Stimulated activated CD8-positive, alpha-beta memory T cell treated with anti-CD3 and anti-CD28 coated beads, Interleukin-4, amount 100 ng/mL, for 48 hours (primary cell): Measurements from ENCODE around the gene RALGAPA1.
"Not testable (repeated sequence)": the region's sequence is repeated elsewhere in the genome, so short reads cannot be mapped to it uniquely, and the experiment has no call there.

Experiments
- DNase-seq: peaks from one replicate; pipeline ENCODE4 v3.0.0-alpha.2; 2020

Gene RALGAPA1

DNA sequence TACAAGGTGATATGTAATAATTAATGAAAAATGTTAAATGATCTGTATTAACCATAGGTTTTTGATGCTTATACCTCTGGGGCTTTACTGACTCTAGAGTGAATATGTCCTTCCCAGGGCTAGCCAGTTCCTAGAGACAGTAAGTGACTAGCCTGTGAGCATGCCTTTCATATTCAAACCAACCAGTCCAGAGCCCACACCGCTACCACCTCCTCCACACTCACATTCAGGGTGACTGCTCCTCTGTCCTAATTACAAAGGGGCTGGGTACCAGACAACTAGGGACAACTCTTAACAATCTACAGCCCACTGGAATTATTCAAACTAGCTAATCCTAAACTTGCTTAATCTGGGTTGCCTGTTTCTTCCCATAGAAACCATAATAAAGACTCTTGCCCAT, 49.0 kb downstream of the RALGAPA1 start:
- DNase-seq: no peak

DNA sequence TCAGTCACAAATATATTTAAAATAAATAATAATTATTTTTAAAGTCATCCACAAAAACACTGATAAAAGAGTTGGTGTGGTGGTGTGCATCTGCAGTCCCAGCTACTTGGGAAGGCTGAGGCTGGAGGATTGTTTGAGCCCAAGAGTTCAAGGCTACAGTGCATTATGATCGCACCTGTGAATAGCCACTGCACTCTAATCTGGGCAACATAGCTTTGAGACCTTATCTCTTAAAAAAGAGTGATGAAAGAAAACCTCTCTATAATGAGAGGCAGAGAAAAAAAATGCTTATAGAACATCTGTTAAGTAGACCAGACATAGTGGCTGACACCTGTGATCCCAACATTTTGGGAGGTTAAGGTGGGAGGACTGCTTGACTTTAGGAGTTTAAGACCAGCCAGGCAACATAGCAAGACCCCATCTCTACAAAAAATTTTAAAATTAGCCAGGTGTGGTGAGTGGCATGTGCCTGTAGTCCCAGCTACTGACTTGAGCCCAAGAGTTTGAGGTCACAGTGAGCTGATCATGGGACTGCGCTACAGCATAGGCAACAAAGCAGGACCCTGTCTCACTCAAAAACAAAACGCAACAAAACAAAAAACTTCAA, 50.5 kb downstream of the RALGAPA1 start:
- no peak for DNase-seq

DNA sequence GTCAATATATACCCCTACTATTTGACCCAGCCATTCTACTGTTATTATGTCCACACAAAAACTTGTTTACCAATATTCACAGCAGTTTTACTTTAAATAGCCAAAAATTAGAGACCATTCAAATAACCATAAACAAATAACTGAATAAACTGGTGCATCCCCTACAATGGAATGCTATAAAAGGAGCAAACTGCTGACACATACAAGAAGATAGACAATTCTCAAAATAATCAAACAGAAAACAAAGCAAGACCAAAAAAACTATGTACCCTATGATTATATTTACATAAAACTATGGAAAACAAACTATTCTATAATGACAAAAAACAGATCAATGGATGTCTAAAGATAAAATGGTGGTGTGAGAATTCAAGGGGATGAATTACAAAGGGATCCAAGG, 54.4 kb downstream of the RALGAPA1 start:
- no peak for DNase-seq

DNA sequence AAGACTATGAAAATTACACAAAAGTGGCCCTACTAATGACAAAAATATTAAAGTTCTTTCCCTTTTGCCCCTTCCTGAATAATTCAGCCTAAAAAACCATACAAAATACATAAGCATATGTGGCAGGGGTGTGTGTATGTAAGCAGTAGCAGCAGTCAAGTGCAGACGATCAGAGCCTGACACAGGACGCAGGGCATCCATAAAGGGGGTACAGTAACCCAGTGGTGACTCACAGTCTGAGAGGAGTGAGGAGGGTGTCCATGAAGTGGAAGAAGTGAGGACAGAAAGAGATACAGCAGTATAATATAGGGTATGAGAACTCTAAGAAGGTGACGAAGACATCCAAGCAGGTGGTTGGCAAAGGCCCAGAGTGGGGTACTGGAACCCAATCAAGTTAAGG, 56.7 kb downstream of the RALGAPA1 start:
- DNase-seq: no peak

DNA sequence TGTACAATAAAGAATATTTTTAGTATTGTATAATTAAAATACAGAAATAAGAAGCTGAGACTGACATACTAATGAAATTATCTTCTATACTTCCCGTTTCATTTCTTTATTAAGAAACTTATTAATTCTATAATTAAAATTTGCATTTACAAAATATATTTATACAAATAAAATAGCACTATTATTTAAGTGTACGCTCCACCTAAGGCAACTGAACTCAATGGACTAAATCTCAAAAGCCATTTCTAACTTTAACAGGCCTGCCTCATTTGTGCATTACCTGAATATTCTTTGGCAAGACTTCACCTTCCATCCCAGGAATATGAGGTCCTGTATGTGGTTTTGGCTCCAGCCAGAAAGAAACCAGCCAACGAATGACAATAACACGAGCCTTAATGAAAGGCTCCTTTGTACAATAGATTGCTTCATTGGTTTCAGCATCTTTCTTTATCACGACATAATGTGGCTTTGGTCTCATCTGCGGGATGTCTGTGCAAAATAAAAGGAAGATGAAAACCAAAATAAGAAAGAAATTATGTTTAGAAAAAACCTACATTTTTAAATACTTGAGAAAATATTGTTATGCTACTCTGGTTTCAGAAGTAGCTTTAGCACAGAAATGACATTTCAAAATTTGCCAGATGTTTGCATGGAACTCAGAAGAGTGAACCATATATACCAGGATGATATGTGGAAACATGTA, 58.7 kb downstream of the RALGAPA1 start:
- no peak for DNase-seq

DNA sequence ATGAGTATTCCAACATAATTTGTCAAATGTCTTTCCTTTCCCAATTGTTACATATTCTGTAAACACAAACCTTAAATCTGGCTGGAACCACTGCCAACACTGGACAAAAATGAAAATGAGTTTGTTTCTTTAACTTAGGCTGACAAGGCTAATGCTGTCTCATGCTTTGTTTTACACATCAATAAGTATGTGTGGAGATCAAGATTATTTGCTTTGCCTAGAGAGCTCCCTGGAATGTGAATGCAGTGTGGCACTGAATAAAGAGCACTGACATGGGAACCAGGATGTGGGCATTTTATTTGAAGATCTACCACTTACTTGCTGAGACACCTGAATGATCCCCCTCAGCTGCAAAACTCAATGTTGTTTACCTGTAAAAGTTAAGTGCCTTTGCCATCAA, 61.7 kb downstream of the RALGAPA1 start:
- no peak for DNase-seq

DNA sequence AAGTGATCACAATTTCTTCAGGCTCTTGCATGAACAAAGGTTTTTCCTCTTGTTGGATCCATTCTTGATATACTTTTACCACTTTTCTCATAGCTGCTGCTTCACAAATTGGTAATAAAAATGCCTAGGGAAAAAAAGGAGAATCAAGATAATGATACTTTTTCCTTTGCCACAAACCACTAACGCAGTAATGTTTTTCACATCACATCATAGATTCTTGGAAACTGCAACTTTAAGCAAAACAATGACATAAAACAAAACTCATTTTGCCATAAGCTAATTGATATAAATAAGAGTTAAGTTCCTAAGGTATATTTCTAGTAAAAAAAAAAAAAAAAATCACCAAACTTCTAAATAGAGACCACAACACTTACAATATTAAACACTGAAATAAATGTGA, 66.7 kb downstream of the RALGAPA1 start:
- no peak for DNase-seq

DNA sequence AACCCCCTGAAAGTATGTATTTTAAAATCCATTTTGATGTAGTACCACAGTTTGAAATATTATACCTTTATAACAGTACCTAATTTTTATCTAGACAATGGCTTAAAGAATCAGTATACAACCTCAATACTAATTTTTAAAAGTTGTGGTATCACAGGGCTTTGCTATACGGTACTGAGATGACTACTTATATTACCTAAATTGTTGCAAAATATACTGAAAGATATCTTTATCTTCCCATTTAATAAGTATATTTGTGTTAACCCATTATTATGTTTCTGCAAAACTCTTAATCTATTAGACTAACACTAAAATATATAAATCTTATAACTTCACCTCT, 67.1 kb downstream of the RALGAPA1 start:
- no peak for DNase-seq

DNA sequence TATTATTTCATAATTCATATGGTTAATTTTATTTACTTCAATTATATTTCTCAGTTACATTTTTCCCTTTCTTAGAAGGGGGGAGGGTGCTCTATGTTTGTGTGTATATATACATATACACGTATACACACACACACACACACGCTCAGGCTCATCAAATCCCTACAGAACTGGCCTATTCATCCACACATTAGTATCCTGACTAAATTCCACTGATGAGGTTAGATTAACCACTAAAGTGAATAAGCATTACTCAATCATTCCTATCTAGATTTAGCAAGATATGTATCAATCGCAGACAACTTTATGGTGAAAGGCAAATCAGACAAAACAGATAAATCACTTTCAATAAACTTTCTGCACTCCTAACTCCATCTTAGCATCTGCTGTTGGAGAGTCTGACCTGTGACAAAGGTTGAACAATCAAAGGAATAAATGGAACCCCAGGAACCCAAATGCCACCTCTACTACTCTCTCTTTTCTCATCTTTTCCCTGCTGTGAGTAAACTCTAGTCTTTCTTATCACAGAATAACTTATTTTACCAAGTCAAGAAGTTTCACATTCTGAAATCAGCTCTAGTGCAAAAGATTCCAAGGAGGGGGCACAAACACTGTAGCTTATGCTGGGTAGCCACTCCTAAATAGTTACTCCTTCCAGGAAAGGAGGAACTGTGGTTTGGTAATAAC, 67.6 kb downstream of the RALGAPA1 start:
- DNase-seq: no peak

DNA sequence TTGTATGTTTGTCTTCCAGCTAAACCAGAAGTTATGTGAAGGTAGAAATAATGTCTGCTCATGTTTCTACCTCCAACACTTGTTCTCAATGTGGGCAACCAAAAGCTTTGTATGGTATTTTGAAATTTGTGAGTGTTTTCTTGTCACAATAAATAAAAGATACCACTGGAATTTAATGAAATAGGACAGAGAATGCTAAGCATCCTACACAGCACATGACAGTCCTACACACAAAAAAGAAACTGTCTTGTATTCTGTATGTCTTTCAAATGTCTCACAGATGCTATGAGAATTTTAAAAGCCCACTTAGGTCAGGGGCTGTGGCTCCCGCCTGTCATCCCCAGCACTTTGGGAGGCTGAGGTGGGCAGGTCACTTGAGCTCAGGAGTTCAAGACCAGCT, 68.9 kb downstream of the RALGAPA1 start:
- no peak for DNase-seq

DNA sequence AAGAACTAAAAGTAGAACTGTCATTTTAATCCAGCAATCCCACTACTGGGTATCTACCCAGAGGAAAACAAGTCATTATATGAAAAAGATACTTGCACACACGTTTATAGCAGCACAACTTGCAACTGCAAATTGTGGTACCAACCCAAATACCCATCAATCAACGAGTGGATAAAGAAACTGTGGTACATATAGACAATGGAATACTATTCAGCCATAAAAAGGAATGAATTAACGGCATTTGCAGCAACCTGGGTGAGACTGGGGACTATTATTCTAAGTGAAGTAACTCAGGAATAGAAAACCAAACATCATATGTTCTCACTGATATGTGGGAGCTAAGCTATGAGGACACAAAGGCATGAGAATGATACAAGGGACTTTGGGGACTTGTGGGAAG, 73.9 kb downstream of the RALGAPA1 start:
- DNase-seq: not testable (repeated sequence)

DNA sequence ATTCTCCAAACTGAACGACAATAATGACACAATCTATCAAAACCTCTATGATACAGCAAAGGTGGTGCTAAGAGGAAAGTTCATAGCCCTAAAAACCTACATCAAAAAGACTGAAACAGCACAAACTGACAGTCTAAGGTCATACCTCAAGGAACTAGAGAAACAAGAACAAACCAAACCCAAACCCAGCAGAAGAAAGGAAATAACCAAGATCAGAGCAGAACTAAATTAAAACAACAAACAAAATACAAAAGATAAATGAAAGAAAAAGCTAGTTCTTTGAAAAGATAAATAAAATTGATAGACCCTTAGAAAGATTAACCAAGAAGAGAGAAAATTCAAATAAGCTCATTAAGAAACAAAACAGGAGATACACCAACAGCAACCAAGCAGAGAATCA, 75.6 kb downstream of the RALGAPA1 start:
- not testable (repeated sequence) for DNase-seq

DNA sequence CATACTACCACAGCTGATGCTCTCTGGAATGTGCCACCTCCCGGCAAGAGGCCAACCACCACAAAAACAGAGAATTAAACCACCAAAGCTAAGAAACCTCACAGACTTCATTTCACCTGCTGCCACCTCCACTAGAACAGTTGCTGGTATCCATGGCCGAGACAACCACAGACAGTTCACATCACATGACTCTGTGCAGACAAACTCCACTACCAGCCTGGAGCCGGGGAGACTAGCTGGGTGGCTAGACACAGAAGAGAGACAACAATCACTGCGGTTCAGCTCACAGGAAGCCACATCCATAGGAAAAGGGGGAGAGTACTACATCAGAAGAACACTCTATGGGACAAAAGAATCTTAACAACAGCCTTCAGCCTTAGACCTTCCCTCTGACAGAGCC, 78.2 kb downstream of the RALGAPA1 start:
- no peak for DNase-seq

DNA sequence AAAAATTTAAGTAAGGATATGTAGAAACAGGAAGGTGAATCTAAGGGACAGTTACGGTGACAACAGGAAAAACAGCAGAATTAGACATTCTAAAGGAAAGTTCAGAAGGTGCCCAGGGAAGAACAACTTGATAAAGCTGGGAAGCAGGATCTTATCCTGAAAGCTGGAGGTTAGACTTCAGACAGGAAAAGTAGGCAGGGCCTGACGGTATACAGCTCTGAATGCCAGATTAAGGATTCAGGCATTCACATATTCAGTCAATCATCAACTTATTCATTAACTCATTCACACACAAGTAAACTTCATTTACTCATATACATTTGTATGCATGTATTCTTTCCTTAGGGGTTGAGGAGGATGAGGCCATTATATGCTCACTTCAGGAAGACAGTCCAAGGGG, 81.3 kb downstream of the RALGAPA1 start:
- DNase-seq: no peak

DNA sequence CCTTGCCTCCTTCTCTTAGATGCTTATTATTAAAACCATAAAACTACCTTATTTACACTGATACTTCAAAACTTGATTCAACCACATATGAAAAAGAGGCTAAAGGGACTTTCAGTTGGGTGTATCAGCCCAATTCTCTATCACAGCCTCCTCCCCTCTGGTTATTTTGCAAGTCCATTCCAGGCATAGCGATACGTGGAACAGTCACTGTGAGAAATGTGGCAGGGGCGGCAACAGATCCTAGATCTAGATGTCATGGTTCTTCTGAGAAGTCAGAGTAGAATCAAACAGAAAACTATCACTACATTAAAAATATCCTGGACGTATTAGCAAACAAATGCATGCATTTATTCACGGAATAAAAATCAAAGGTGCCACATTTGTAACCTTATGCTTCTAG, 83.2 kb downstream of the RALGAPA1 start:
- DNase-seq: no peak

DNA sequence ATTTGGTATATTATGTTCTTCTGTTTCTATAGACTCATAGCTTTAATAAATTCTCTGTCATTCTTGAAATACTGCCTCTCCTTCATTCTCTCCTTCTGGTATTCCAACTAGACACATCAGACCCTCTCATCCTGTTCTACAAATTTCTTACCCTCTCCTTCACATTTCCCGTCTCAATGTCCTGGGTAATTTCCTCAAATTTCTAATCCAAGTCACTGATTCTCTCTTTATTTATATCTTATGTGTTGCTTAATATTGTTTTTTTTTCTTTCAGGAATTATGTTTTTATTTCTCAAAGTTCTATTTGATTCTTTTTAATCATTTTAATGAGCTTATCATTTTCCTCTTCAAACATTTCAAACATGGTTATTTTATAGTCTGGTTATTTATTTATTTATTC, 94.0 kb downstream of the RALGAPA1 start:
- DNase-seq: no peak

DNA sequence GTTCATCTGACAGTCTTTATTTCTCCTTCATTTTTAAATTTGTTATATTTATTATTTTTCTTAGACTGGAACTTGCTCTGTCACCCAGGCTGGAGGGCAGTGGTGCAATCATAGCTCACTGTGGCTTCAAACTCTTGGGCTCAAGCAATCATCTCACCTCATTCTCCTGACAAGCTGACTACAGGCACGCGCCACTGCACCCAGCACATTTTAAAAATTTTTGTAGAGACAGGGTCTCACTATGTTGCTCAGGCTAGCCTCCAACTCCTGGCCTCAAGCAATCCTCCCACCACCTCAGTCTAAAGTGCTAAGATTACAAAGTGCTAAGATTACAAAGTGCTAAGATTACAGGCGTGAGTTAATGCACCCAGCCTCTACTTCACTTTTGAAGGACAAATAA, 96.6 kb downstream of the RALGAPA1 start:
- DNase-seq: no peak

DNA sequence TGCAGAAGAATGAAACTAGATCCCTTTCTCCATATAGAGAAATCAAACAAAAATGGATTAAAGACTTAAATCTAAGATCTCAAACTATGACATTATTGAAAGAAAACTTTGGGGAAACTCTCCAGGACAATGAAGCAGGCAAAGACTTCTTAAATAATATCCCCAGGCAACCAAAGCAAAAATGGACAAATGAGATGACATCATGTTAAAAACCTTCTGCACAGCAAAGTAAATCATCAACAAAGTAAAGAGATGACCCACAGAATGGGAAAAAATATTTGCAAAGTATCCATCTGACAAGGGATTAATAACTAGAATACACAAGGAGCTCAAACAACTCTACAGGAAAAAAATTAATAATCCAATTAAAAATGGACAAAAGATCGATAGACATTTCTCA, 101.0 kb downstream of the RALGAPA1 start:
- no peak for DNase-seq

DNA sequence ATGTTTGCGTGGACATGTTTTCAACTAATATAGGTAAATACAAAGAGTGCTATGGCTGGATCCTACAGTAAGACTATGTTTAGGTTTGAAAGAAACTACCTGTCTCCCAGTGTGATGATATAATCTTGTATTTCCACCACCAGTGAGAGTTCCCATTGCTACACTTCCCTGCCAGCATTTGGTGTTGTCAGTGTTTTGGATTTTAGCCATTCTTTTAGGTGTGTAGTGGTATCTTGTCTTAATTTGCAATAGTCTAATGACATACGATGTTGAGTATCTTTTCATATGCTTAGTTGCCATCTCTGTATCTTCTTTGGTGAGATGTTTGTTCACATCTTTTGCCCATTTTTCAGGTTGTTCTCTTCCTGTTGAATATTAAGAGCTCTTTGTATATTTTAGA, 103.5 kb downstream of the RALGAPA1 start:
- no peak for DNase-seq

DNA sequence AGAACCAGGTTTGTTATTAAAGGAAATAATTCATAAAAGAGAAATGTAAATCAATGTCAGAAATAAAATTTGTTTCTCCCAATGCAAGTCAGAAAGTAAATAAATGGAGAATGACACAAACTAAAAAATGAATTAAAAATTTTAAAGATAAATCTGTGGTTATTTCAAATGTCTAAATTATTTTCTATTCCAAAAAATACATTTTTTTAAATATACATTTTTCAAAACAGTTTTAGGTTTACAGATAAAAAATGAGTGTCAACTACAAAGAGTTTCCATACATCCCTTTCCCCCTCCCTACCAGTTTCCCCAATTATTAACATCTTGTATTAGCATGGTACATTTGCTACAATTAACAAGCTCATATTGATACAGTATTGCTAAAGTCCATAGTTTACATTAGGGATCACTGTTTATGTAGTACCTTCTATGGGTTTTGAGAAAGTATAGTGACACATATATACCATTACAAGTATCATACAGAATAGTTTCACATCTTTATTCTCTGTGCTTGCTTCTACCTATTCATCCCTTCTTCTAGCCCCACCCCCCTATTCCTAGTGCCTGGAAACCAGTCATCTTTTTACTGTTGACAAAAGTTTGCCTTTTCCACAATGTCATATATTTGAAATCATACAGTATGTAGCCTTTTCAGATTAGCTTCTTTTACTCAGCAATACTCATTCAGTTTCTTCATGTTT, 104.2 kb downstream of the RALGAPA1 start:
- DNase-seq: no peak

DNA sequence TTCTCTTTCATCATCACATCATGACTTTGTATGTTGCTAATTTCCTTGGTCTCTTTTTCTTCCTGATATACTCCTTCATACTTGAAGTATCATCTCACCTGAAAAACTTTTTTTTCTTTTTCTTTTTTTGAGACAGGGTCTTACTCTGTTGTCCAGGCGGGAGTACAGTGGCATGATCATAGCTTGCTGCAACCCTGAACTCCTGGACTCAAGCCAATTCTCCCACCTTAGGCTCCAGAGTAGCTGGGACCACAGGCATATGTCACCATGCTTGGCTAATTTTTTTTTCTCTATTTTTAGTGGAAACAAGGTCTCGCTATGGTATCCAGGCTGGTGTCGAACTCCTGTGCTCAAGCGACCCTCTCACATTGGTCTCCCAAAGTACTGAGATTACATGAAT, 107.6 kb downstream of the RALGAPA1 start:
- no peak for DNase-seq

DNA sequence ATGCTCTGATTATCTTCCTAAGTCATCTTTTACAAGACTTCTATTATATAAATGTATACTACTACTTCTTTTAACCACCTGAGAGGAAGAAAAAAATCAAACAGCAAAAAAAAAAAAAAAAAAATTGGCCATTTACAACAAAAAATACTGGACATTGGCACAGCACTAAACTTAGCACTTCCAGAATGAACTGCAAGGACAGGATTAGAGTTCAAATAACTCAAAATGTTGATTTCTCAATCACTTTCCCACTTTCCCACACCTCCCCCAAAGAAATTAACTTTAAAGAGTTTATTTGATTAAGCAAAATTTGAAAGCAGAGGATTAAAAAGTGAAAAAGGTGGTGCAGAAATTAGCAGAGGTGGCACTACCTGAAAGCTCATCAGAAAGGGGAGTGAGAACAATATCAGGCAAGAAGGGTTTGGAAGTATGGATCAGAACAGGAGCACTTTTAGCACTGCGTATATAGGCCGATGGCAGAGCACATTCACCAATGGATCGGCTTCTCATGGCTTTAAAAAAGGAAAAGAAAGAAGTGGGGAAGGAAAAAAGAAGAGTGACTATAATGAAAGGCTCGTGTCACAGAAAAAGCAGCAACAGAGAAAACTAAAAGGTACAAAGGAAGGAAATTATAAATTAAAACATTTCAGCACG, 109.2 kb downstream of the RALGAPA1 start:
- DNase-seq: no peak

DNA sequence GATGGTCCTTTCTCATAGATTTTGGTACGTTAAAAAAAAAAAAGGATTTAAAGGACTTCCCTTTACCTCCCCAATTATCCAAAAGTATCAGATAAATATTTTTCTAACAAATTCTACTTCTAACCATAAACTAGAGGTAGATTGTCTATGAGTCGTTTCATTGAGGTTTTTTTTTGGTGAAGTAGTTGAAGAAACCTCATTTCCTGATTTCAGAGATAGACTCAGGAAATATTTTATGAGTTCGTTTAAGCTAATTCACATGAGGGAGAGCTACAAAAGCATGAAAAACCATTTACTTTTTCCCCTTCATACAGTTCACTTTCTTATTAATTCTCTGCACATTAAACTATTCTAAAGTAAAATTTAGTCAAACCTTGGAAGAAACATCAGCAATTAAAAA, 112.5 kb downstream of the RALGAPA1 start:
- DNase-seq: no peak

DNA sequence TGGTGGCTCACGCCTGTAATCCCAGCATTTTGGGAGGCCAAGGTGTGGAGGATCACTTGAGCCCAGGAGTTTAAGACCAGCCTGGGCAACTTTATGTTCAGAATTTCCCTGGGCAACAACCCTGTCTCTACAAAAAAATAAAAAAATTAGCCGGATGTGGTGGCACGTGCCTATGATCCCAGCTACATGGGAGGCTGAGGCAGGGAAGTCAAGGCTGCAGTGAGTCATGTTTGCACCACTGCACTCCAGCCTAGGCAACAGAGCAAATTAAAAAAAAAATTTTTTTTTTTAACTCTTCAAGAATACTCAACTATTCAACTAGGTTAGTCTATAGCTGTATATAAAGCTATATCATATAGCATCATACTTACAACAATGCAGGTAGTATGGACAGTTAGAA, 113.0 kb downstream of the RALGAPA1 start:
- no peak for DNase-seq
